HTERT RPE-1 (cell line): ENCODE data around the gene GSDMA.
"Not testable (repeated sequence)": the region's sequence is repeated elsewhere in the genome, so short reads cannot be mapped to it uniquely, and the experiment has no call there.

ENCODE experiments used
- in situ Hi-C: fragments of 300-500 bp; cut with MboI; formaldehyde crosslinking; loops from 4 replicates; pipeline ENCODE4 v1.14.3; 2020; ENCODE audit warnings: low sequenced_read_pairs

The GSDMA gene

GRCh38 chr17:39996162-39996561, 33.4 kb downstream of the GSDMA start:
- in situ Hi-C loops = no loop called here

GRCh38 chr17:39996800-39997199, 34.0 kb downstream of the GSDMA start:
- in situ Hi-C loops = no loop called here

GRCh38 chr17:39997543-39997942, 34.7 kb downstream of the GSDMA start:
- in situ Hi-C loops = no loop called here

- in situ Hi-C loops = no loop called here
Measured at GRCh38 chr17:39999067-39999466, 36.3 kb downstream of the GSDMA start.

GRCh38 chr17:40000161-40000560, 37.4 kb downstream of the GSDMA start:
- in situ Hi-C loops = no loop called here

GRCh38 chr17:40001335-40001734, 38.5 kb downstream of the GSDMA start:
- in situ Hi-C loops = not testable (repeated sequence)

- in situ Hi-C loops = no loop called here
Measured at GRCh38 chr17:40004072-40004471, 41.3 kb downstream of the GSDMA start.

- in situ Hi-C loops = no loop called here
Measured at GRCh38 chr17:40004712-40005111, 41.9 kb downstream of the GSDMA start.

- in situ Hi-C loops = no loop called here
Measured at GRCh38 chr17:40005520-40005919, 42.7 kb downstream of the GSDMA start.

- in situ Hi-C loops = not testable (repeated sequence)
Measured at GRCh38 chr17:40010946-40011500, 48.2 kb downstream of the GSDMA start.

GRCh38 chr17:40012017-40012647, 49.3 kb downstream of the GSDMA start:
- in situ Hi-C loops = not testable (repeated sequence)

- in situ Hi-C loops = no loop called here
Measured at GRCh38 chr17:40014375-40014980, 51.7 kb downstream of the GSDMA start.

GRCh38 chr17:40015005-40015997, 52.5 kb downstream of the GSDMA start, which contains the start of gene CSF3:
CSF3 (plus strand) TSS chr17:40015440; CDS start chr17:40015475, 35 bp downstream.
- in situ Hi-C loops = no loop called here

- in situ Hi-C loops = no loop called here
Measured at GRCh38 chr17:40015998-40016985, 53.5 kb downstream of the GSDMA start.

- in situ Hi-C loops = no loop called here
Measured at GRCh38 chr17:40017422-40018080, 54.7 kb downstream of the GSDMA start.

- in situ Hi-C loops = no loop called here
Measured at GRCh38 chr17:40018211-40019121, 55.7 kb downstream of the GSDMA start.

GRCh38 chr17:40019140-40019991, 56.6 kb downstream of the GSDMA start:
- in situ Hi-C loops = no loop called here

GRCh38 chr17:40020146-40020545, 57.3 kb downstream of the GSDMA start:
- in situ Hi-C loops = no loop called here
